GM12892 (cell line): ENCODE data around the gene ARHGEF11.

Experiments used
- DNase-seq: peaks from one replicate; pipeline ENCODE4 v3.0.0; 2011; ENCODE audit not compliant: insufficient read length
- FAIRE-seq: peaks from 2 replicates; lab custom pipeline; 2011; peaks lifted over from hg19 to GRCh38; lab: Jason Lieb, UNC
- POLR2A ChIP-seq: IDR thresholded peaks from 2 replicates; pipeline ENCODE4 v1.6.1; 2011; ENCODE audit warnings: low read depth, low read length, control low read depth
- POLR2AphosphoS5 ChIP-seq: IDR thresholded peaks from 2 replicates; pipeline ENCODE4 v1.6.1; 2011; ENCODE audit warnings: low read depth, low read length, control low read depth
- TAF1 ChIP-seq: IDR thresholded peaks from 2 replicates; pipeline ENCODE4 v1.6.1; 2011; ENCODE audit warnings: low read depth, mild to moderate bottlenecking, control low read depth, low read length, borderline replicate concordance

ARHGEF11 gene

DNA sequence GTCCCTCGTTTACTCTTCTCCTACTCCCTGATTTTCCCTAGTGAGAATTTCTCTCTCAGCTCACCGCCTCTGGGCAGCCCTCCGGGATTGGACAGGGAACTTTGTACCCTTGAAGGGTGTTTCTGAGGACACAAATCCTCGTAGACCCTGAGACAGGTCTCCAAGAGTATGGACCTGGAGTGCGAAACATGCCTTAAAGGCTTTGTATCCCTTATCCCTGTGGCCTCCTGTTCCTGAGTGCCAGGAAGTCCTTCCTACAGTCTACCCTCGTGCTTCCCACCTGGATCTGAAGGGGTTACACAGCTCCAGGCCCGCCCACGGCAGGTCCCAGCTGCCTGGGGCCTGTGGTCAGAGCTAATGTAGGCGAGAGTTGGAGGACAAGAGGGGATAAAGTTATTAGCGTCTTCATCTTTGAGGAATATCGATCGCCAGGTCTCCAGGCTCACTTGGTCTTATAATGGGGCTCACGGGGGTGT lies 159.6 kb downstream of the ARHGEF11 start:
- TF ChIP-seq POLR2A (no peak), TAF1 (no peak), POLR2AphosphoS5 (no peak)
- DNase-seq (no peak), FAIRE-seq (no peak)

DNA sequence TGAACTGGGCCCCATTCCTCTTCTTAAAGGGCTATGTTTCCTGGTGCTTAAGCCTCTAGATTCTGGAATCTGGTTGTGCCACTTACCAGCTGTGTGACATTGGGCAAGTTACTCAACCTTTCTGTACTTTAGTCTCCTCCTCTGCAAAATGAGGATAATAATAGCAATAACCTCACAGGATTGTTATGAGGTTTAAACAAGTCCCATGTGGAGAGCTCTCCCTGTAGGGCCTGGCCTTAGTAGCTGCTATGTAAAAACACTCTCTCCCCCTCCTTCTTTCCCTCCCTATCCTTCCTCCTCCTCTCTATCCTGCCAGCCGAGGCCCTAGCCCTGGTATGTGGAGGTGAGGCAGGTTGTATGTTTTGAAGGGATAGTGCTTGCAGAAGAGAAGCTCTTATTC lies 160.2 kb downstream of the ARHGEF11 start:
- FAIRE-seq (no peak), DNase-seq (no peak)
- TF ChIP-seq TAF1, result no peak
- no peak for TF ChIP-seq POLR2A
- no peak for TF ChIP-seq POLR2AphosphoS5
